Activated CD4-positive, CD25-positive, alpha-beta regulatory T cell treated with anti-CD3 and anti-CD28 coated beads, Interleukin-2, amount 50 U/mL, for 16 hours (primary cell): ENCODE results near the gene ACVR1C.
"Not testable (repeated sequence)": the region's sequence is repeated elsewhere in the genome, so short reads cannot be mapped to it uniquely, and the experiment has no call there.

Source experiments
- DNase-seq: peaks from one replicate; pipeline ENCODE4 v3.0.0-alpha.2; 2020; ENCODE audit warnings: low read depth, low spot score

ACVR1C gene

DNA sequence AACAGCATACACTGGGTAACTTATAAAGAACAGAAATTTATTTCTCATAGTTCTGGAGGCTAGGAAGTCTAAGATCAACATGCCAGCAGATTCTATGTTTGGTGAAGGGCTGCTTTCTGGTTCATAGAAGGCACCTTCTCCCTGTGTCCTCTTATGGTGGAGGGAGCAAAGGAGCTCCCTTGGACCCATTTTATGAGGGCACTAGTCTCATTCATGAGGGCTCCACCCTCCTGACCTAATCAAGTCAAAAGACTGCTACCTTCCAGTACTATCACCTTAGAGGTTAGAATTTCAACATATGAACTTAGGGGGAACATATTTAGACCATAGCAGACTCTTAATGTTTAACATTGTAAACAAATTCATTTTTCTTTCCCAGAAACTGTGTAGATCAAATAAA is 54.5 kb downstream of the ACVR1C start:
- no peak for DNase-seq

DNA sequence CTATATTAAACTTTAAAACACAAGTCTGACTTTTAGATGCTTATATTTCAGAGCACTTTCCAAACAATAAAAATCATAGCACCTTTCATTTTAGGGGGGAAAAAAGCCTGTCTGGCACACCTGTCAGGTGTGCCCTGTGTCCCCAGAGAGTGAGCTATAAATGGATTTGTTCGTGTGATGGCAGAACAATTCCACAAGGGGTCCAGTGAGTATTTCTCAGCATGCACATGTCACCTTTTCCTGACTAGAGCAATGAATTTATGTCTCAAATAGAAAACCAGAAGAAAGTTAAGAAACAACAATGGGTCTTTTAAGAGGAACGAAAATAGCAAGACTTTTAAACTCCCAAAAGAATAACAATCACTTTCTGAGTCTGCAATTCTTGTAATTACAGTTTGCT is 55.9 kb downstream of the ACVR1C start:
- no peak for DNase-seq

- not testable (repeated sequence) for DNase-seq
These were observed 62.0 kb downstream of the ACVR1C start for GRCh38 chr2:157566623-157567022.

DNA sequence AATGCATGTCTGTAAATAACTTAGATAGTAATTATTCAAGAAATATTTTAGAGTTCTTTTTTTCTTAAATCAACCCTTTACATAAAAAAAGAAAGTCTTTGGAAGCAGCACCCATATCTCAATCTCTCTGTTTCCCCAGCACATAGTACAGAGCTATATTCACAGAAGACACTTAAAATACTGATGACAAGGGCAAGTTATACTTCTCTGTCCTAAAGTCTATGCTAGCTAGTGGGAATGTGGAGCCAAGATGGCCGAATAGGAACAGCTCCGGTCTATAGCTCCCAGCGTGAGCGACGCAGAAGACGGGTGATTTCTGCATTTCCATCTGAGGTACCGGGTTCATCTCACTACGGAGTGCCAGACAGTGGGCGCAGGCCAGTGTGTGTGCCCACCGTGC is 62.6 kb downstream of the ACVR1C start:
- not testable (repeated sequence) for DNase-seq

DNA sequence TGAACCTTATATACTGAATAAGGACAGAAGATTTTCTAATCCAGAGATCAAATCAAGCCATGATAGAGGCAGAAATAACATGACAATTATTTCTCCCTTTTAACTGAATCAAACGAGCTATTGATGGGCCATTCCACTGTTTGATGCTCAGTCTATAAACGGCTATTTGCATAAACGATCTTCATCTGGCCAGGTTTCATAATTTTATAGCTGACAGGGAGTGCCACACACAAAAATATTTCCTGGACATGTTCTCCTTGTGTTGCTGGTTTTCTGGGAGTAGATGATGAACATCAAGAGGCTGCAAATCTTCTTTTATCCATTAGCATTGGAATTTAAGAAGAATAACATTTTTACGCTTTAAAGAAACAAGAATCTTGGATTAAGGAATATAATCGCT is 63.1 kb downstream of the ACVR1C start:
- DNase-seq, result no peak

GRCh38 chr2:157559890-157560289 is 68.8 kb downstream of the ACVR1C start:
- DNase-seq, result no peak

- DNase-seq, result no peak
These were observed 69.2 kb downstream of the ACVR1C start for GRCh38 chr2:157559461-157559860.

GRCh38 chr2:157559061-157559460 is 69.6 kb downstream of the ACVR1C start:
- no peak for DNase-seq

GRCh38 chr2:157557770-157558169 is 70.9 kb downstream of the ACVR1C start:
- no peak for DNase-seq

DNA sequence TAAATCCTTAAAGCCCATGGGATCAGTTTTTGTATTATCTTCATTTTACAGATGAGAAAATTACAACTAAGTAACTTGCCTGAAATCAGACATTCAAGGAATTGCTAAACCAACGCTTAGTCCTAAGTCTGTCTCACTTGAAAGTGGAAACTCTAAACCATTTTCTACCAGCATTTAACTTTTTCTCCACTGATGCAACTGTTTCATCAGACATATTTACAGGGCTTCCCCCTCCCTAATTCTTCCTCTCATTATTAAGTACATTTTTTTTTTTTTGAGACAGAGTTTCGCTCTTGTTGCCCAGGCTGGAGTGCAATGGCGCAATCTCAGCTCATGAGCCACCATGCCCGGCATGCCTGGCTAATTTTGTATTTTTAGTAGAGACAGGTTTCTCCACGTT is 88.6 kb downstream of the ACVR1C start:
- no peak for DNase-seq

DNA sequence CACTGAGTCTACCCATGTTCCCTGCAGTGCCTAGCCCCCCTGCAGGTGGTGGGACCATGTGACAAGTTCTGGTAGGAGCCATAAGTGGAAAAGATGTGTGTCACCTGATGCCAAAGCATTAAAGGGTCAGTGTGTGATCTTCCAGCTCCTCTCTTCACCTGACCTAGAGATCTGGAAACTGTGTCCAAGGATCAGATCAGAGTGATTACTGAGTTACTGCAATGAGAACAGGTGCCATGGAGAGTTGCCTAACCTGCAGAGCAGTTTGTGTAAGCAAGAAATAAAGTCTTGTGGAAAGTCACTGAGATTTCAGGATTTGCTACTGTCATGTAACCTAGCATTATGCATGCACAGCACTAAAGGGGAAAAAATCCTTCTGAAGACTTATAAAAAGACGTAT is 90.6 kb downstream of the ACVR1C start:
- no peak for DNase-seq

DNA sequence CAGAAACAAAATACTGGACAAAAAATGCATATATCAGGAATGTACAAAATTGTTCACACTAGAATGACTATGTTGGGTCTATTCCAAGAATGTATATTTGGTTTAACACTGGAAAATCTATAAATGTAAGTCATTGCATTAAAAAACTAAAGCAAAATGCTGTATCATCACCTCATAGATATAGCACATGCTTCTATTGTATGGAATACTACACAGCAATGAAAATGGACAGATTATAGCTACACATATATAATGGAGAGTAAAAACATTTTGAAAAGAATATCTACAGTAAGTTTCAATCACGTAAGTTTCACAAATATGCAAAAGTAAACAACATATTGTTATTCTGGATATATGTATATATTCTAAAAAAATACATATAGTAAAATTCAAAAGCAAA is 91.8 kb downstream of the ACVR1C start:
- no peak for DNase-seq

DNA sequence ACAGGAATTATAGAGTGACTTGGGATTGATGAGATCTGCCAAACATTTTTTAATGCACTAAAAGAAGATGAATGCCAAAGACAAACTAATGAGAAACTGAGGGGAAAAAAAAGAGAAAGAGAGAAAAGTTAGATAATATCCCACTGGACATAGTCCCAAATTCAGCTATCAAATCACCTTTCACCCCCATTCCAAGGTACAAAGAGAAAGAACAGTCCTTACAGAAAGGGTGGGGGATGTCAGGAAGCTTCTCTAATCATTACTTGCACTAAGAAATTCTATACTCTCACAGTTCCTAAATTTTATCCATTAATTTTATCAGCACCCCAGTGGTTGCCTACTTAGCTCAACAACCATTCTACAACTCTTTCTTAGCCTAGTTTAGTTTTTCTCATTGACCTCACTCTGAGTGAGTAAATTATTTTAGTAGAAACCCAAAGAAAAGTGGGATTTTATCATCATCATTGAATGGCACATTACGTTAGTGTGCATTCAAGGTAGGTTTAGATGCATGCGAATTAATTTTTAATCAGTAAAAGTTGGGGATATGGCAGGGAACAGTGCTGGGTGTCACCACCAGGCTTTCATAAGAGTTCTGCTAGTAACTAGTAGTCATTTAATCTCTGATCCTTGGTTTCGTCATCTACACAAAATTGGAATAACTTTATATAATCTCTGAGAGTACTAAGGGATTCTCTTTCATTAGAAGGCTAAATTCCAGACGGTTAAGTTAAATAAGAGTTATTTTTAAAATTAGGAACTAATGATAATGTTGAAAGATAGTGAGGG is 99.5 kb downstream of the ACVR1C start:
- DNase-seq, result no peak

DNA sequence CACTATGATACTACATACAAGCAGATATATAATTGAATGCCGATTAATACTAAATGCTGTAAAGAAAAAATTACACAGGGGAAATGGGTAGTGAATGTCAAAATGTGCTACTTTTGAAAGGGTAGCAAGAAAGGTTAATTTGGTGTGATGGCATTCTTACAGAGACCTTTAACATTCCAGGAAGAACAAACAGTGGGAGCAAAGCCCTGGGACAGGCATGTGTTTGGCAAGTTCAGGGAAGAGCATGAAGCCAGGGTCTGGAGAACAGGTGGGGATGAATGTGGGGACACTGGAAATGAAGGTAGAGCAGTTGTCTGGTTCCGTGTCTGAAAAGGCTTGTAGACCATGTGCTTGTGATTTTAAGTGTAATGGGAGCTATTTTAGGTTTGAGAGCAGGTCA is 102.6 kb downstream of the ACVR1C start:
- no peak for DNase-seq

DNA sequence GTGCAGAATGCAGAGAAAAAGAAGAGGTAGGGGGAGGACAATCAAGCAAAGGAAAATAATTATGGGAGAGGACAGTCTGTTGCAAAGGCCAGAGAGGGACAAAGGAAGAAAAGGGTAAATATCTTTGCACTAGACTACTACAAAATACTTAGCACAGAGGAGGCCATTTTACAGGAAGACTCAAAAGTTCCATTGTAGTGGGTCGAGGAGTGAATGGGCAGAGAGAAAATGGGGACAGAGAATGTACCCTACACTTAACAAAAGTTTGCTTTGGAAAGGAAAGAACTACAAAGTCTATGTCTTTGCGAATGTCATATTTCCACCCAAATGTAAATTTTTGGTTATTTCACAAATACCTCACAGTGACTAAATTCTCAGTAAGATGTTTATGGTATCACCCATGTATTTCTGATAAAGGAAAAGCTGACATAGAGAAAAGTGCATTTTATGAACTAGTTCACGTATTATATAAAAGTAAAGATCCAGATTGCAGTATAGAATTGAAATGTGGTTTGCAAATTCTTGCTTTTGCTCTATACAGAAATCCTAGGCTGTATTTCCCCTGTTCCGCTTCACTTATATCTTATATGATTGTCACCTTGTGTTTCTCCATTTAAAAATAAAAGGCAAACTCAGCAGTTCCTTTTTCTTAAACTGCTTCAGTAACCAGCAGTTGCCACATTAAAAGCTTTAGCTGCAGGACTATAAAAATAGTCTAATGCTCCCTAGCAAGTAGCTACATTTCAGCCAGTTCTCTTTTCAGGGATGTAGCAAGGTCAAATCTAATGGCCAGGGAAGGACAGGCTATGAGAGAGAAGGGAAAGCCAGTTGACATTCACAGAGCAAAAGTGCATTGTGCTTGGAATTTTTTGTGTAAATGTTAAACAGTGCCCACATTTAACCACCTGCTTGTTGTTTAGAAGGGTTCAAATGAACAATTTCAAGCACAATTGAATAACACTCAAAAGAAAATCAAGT is 105.1 kb downstream of the ACVR1C start:
- no peak for DNase-seq

GRCh38 chr2:157514966-157515365 is 113.7 kb downstream of the ACVR1C start:
- not testable (repeated sequence) for DNase-seq

DNA sequence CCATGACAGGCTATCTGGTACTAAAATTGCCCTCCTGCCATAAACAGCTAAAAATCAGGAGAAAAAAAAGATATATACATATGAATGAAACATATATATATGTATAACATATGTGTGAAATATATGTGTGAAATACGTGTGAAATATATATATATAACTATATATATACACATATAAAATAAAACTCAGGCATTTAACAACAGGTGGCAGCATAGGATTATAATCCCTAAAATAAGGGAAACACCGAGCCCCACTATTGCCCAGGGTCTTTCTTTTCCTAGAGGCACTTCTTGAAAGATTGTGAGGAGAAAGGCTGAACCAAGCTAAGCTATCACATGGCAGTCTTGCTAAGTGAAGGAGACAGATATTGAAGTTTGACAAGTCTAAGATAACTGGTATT is 118.9 kb downstream of the ACVR1C start:
- no peak for DNase-seq

DNA sequence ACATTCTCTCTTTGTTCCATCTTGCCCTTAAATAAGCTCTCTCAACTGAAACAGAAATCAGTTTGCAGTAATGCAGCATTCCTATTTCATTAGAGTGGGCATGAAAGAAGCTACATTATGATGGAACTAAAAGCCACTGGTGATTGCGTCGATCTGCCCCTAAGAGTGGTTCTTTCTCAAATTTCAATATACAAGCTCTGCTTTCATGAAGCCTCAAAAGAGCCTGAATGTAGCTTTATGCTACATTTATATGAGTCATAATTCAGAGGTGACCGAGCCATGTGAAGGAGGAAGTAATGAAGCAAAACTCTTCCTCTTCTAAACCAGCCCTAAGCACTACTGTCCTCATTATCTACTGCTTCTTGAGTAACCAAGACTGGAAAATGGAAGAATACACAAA is 120.0 kb downstream of the ACVR1C start:
- no peak for DNase-seq

DNA sequence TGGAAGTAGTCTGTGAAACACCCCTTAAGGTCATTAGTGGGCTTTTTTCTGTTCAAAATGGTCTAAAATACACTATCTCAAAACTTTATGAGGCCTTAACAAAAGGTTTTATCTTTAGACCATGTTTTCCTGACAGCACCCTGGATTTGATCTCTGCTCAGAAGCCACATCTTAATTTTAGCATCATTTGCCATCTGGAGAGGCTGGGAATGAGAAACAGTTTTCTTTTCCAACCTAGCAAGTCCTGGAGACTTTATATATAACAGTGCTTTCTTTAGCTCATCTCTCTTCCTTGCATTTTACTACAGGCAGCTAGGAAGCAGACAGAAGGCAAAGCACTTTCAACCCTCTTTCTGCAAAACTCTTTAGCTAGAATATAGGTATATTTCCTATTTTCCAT is 122.1 kb downstream of the ACVR1C start:
- DNase-seq, result no peak

- DNase-seq, result no peak
These were observed 124.0 kb downstream of the ACVR1C start for GRCh38 chr2:157504623-157505022.

DNA sequence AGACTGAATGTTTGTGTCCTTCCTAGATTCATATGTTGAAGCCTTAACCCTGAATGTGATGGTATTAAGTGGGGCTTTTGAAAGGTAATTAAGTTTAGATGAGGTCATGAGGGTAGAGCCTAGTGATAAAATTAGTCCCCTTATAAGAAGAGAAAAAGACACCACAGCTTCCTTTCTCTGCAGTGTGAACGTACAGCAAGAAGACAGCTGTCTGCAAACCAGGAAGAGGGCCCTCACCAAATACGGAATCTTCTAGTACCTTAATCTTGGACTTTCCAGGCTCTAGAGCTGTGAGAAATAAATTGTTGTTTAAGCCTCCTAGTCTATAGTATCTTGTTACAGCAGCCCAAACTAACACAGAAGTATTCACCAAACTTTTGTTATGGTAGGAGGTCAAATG is 127.6 kb downstream of the ACVR1C start:
- DNase-seq, result no peak

GRCh38 chr2:157500334-157500733 is 128.3 kb downstream of the ACVR1C start:
- no peak for DNase-seq

DNA sequence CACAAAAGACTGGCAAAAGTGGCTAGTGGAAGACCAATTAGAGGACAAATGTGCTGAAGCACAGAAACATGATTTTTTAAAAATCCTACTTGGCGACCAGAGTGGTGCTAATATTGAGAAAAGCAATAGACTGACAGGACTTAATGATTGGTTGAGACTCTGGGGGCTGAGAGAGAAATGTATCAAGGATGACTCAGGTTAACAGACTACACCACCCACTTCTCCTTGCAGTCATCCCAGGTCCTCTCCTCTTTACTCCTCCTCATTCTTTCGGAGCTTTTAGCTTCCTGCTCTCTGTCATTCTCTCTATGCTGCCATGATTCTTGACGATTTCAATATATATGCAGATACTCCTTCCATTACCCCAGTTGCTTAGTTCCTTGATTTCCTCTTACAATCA is 130.2 kb downstream of the ACVR1C start:
- no peak for DNase-seq
